HG03575 (cell line): Measurements from ENCODE around the gene MX1.

Source experiments
- ATAC-seq: cut with Tn5 transposase; IDR thresholded peaks from one replicate; pipeline ENCODE4 v1.9.1; 2021; ENCODE audit not compliant: unreplicated experiment, insufficient number of reproducible peaks, low FRiP score; ENCODE audit errors: extremely low read depth

Gene MX1

DNA sequence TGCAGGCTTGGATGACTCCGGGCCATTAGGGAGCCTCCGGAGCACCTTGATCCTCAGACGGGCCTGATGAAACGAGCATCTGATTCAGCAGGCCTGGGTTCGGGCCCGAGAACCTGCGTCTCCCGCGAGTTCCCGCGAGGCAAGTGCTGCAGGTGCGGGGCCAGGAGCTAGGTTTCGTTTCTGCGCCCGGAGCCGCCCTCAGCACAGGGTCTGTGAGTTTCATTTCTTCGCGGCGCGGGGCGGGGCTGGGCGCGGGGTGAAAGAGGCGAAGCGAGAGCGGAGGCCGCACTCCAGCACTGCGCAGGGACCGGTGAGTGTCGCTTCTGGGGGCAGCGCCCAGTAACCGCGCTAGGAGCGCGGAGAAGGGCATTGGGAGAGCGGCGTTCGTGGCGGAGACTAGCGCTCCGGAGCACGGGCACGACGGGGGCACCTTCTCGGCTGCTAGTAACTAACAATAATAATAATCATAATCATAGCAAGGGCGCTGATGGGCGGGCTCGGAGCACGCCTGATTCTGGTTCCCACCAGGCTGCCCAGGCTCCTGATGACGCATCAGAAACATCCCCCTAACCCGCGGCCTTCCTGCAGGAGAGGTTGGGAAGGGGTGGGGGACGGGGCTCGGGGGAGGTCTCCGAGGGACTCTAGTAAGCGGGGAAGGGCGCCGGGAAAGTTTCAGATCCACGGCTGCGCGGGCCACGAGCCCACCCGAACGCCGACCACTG lies at the start of gene MX1:
Gene MX1, plus strand, starts transcription at position 286 of the 722 bp plus-strand sequence. CDS start 5,832 bp downstream, outside the sequence.
- no peak for ATAC-seq

DNA sequence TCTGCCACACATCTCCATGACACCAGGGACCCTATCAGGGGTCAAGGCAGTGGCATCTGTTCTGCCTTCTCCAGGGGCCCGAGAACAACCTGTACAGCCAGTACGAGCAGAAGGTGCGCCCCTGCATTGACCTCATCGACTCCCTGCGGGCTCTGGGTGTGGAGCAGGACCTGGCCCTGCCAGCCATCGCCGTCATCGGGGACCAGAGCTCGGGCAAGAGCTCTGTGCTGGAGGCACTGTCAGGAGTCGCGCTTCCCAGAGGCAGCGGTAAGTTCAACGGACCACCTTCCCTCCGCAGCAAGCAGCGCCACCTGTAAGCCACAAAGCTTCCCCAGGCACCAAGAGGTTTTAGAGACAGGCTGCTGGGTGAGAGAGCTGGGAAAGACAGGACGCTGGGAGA lies 48.3 kb upstream of the MX1 start:
- ATAC-seq: no peak

DNA sequence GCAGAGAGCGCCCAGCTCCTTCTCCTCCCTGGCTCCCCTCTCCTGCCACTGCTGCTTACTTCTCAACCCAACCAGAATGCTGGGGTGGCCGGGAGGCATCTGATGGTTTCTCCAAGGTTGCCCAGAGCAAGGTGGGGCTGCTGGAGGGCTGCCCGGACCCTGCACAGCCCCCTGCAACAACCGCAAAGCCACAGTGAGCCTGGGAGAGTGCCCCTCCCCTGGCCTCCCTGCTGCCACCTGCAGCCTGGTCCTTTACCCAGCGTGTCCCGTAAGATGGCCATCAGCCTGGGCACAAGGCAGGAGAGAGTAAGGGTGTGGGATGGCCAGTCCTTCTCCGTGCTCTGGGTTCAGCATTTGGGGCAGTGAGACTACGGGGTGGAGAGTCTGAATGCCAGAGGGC lies 47.2 kb upstream of the MX1 start:
- no peak for ATAC-seq

GRCh38 chr21:41379901-41380300 lies 46.1 kb upstream of the MX1 start:
- ATAC-seq: no peak

GRCh38 chr21:41381731-41382130 lies 44.3 kb upstream of the MX1 start:
- no peak for ATAC-seq

DNA sequence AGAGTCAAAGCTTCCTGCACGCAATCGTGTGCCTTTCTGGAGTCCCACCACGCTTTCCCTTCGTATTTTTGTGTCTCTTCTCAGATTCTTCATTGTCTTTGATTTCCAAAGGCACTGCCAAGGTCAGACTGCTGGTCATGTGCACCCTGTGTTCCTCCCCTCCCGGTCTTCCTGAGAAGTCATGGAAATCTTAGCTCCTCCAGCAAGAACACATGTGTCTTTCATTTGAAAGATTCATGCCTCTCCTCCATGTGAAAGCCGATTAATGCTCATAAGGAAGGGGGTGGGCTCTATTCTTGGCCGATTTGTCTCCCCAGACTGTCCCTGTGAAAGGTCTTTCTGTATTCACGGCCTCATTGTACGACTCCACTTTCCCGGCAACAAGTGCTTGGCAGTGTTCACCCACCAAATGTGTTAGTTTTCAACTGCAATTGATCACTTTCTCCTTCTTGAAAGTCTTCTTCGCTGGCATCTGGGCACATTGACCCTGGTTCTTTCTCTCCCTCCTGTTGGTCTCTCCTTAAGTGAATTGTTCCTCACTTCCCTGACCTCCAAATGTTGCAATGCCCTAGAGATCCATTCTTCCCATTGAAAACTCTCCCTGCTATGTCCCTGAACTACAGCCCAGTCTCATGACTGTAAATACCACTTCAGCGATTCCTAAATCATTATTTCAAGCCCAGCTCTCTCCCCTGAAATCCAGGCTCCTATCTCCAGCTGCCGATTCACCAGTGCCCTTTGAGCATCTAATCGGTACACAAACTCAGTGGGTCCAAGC lies 38.8 kb upstream of the MX1 start:
- no peak for ATAC-seq

DNA sequence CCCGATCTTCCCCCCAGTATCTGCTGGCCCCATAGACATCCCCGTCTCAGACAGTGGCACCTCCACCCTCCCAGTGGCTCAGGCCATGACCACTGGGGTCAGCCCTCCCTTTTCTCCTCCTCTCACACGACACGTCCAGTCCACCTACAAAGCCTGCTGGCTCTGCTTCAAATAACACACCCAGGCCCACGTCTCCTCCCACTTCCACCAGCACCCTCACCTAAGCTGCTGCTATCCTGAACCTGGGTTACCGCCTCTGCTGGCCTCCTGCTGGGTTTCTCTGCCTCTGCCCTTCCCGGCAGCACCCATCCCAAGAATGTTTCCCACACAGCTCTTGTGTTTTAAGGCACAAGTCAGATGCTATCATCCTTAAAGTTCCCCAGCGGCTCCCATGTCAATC lies 38.2 kb upstream of the MX1 start:
- ATAC-seq: no peak

DNA sequence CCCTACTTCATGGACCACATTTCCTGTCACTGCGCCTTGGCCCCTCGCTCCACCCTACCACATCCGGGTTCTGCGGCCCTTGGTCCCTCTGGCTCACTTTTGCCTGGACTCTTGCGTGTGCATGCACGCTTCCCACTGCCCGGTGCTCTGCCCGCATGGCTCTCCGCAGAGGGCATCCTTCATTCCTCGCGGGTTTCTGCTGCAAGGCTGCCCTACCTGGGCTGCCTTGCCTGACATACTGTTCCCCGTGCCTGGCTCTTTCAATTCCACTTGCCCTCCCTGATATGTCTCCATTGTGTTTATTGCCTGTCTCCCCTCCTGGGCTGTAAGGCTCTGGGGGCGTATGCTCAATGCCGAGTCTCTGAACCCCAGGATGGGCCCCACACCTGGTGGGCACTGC lies 37.8 kb upstream of the MX1 start:
- ATAC-seq: no peak

- no peak for ATAC-seq
Observed at GRCh38 chr21:41390043-41390639, 35.9 kb upstream of the MX1 start.

GRCh38 chr21:41393876-41394465 lies 32.1 kb upstream of the MX1 start:
- no peak for ATAC-seq

GRCh38 chr21:41396558-41397075 lies 29.4 kb upstream of the MX1 start:
- ATAC-seq: no peak

GRCh38 chr21:41397471-41397891 lies 28.6 kb upstream of the MX1 start:
- ATAC-seq: no peak

DNA sequence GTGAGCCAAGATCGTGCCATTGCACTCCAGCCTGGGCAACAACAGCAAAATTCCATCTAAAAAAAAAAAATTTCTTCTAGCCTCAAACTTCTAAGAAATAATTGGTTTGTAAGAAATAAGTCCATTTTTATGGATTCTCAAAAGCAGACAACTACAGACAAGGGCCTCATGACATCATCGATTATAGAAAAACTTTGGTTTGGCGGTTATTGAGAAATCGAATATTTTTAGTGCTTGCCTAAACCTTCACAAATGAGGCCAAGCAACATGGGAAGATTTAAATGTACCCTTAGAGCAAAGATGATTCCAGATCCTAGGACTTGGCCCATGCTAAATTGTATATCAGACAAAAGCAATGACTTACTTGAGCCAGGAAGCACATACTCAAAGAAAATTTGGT lies 27.8 kb upstream of the MX1 start:
- no peak for ATAC-seq

DNA sequence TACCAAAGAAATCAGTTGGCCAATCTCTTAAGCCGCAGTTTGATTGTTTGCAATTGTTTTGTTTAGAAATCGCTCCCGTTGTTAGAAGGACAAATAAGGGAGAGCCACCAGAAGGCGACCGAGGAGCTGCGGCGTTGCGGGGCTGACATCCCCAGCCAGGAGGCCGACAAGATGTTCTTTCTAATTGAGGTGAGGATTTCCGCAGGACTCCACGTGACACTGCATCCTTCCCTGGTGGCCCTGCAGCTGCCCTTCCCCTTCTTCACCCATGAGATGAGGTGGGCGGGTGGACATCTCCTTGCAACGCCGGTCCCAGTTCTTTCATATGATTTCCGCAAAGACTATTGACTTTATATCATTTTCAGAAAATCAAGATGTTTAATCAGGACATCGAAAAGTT lies 27.2 kb upstream of the MX1 start:
- no peak for ATAC-seq

DNA sequence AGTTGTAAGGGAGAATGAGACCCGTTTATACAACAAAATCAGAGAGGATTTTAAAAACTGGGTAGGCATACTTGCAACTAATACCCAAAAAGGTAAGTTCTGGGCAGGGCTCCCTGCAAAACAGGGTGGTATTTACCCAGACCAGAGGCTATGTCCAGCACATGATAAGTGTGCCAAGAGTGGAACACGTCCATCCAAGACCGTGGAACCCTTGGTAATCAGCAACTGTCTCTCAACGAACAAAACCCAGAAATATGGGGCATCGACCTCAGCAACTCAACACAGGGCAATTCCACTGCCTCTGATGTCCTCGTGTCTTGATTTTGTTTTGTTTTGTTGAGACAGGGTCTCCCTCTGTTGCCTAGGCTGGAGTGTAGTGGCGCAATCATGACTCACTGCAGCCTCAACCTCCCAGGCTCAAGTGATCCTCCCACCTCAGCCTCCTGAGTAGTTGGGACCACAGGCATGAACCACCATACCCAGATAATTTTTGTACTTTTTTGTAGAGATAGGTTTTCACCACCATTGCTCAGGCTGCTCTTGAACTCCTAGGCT lies 26.7 kb upstream of the MX1 start:
- ATAC-seq: no peak

DNA sequence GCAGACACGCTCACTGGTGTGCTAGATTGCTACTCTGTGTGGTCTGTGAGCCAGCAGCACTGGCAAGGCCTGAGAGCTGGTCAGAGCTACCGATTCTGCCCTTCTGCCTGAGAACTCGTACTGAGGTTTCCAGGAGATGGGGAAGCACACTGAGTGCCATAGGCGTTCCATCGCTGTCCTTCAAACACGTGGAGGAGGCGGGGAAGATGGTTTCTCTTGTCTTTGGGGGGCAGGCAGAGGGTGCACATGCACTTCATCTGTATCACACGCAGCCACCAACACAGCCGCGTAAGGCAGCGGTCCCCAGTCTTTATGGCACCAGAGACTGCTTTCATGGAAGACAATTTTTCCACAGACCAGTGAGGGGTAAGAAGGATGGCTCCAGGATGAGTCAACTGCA lies 23.8 kb upstream of the MX1 start:
- ATAC-seq: no peak

- ATAC-seq: no peak
Observed at GRCh38 chr21:41402796-41403195, 23.2 kb upstream of the MX1 start.

GRCh38 chr21:41403331-41403730 lies 22.7 kb upstream of the MX1 start:
- ATAC-seq: no peak

DNA sequence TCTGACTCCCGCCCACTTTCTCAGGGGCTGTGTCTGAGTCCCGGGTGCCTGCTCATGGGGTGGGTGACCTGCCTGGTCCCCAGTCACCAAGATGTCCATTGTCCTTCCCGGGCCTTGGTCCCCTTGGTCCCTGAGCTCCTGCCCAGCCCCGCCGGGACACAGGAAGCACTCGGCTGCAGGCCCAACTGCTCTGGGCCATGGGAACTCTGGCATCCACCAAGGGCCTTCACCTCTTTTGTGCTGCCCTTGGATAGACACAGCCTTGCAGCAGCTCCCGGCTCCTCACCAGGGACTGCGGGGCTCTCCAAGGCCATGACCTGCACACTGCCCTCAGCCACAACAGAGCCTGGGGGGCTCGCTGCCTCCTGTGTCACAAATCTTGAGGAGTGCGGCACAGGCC lies 22.1 kb upstream of the MX1 start:
- no peak for ATAC-seq
